ENCODE results near the gene EXOC4.

The EXOC4 gene

GRCh38 chr7:133428326-133428725, 175.4 kb downstream of the EXOC4 start:
- DNase-seq (ENCODE audit: low spot score): no peak

GRCh38 chr7:133428876-133429275, 176.0 kb downstream of the EXOC4 start:
- DNase-seq (ENCODE audit: low spot score): no peak

GRCh38 chr7:133429371-133429770, 176.5 kb downstream of the EXOC4 start:
- DNase-seq (ENCODE audit: low spot score): no peak

- DNase-seq (ENCODE audit: low spot score): no peak
Measured at GRCh38 chr7:133431134-133431724, 178.4 kb downstream of the EXOC4 start.

GRCh38 chr7:133433165-133433812, 180.4 kb downstream of the EXOC4 start:
- DNase-seq (ENCODE audit: low spot score): no peak

- DNase-seq (ENCODE audit: low spot score): peak; percentile 40
Measured at GRCh38 chr7:133434246-133434865, 181.5 kb downstream of the EXOC4 start.

GRCh38 chr7:133436014-133436428, 183.1 kb downstream of the EXOC4 start:
- no peak for DNase-seq (ENCODE audit: low spot score)

GRCh38 chr7:133437544-133437943, 184.7 kb downstream of the EXOC4 start:
- no peak for DNase-seq (ENCODE audit: low spot score)

GRCh38 chr7:133442818-133443217, 189.9 kb downstream of the EXOC4 start:
- no peak for DNase-seq (ENCODE audit: low spot score)

GRCh38 chr7:133445617-133446016, 192.7 kb downstream of the EXOC4 start:
- DNase-seq (ENCODE audit: low spot score): no peak

- DNase-seq (ENCODE audit: low spot score): no peak
Measured at GRCh38 chr7:133448012-133448411, 195.1 kb downstream of the EXOC4 start.

GRCh38 chr7:133452577-133452976, 199.7 kb downstream of the EXOC4 start:
- no peak for DNase-seq (ENCODE audit: low spot score)

GRCh38 chr7:133458688-133459087, 205.8 kb downstream of the EXOC4 start:
- no peak for DNase-seq (ENCODE audit: low spot score)

GRCh38 chr7:133461421-133461820, 208.5 kb downstream of the EXOC4 start:
- DNase-seq (ENCODE audit: low spot score): no peak

GRCh38 chr7:133475655-133476054, 222.8 kb downstream of the EXOC4 start:
- no peak for DNase-seq (ENCODE audit: low spot score)

GRCh38 chr7:133477791-133478190, 224.9 kb downstream of the EXOC4 start:
- DNase-seq (ENCODE audit: low spot score): peak; percentile 3

- DNase-seq (ENCODE audit: low spot score): no peak
Measured at GRCh38 chr7:133478591-133479135, 225.8 kb downstream of the EXOC4 start.

GRCh38 chr7:133479456-133480065, 226.7 kb downstream of the EXOC4 start:
- DNase-seq (ENCODE audit: low spot score): no peak

GRCh38 chr7:133480868-133481267, 228.0 kb downstream of the EXOC4 start:
- no peak for DNase-seq (ENCODE audit: low spot score)

- peak; percentile 9 for DNase-seq (ENCODE audit: low spot score)
Measured at GRCh38 chr7:133481676-133482075, 228.8 kb downstream of the EXOC4 start.

- DNase-seq (ENCODE audit: low spot score): no peak
Measured at GRCh38 chr7:133482599-133482998, 229.7 kb downstream of the EXOC4 start.

- peak; percentile 8 for DNase-seq (ENCODE audit: low spot score)
Measured at GRCh38 chr7:133484086-133484485, 231.2 kb downstream of the EXOC4 start.

GRCh38 chr7:133489906-133490305, 237.0 kb downstream of the EXOC4 start:
- no peak for DNase-seq (ENCODE audit: low spot score)

All from Ammon's horn (tissue), 1 donor.